ENCODE data around the gene MN1.

DNA sequence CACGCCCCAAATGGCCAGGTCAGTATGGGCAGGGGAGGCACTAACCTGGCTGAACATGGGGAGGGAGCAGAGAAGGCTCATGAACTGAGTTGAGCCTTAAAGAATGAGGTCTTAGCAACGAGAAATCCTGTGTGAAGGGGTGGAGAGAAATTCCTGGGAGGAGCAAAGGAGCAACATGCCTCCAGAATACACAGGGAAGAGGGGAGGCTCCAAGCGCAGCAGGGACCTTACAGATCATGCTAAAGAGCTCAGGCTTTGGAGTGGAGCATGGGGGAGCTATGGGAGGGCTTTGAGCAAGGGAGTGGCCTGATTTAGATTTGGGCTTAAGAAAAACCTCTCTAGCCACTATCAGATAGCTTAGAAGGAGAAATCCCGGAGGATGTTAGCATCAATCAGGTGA, 88.1 kb downstream of the MN1 start:
- TF ChIP-seq CTCF (IDR thresholded peaks at IDR 0.05) (no peak), POLR2A (IDR thresholded peaks at IDR 0.05) (no peak)

All from uterus (tissue), 2 donors.